Sigmoid colon (tissue), 7 donors: ENCODE results near the gene NACC1. TPM values are rescaled to one million over a fixed set of nuclear protein-coding genes. Genes with fewer than 3 reads are reported as not detected.
A peak's percentile ranks its signal among the peaks of the same experiment; 100 is the strongest.

Source experiments
- DNase-seq: peaks from one replicate; pipeline ENCODE4 v3.0.0-alpha.2; 2019
- H3K27ac ChIP-seq, 4 donors: fragments of 200-600 bp; sonication (generic); one replicate each; pipeline ENCODE4 v1.5.1; 2016 to 2019; ENCODE audit warnings: mild to moderate bottlenecking in 1 of 4
- H3K27me3 ChIP-seq, 3 donors: fragments of 200-600 bp; sonication (generic); one replicate each; pipeline ENCODE4 v1.5.1; 2019; ENCODE audit warnings: mild to moderate bottlenecking in 1 of 3
- H3K36me3 ChIP-seq, 4 donors: fragments of 200-600 bp; sonication (generic); one replicate each; pipeline ENCODE4 v1.5.1; 2016 to 2019
- H3K4me1 ChIP-seq, 4 donors: fragments of 200-600 bp; sonication (generic); one replicate each; pipeline ENCODE4 v1.5.1; 2017 to 2019
- H3K4me3 ChIP-seq, 4 donors: fragments of 200-600 bp; sonication (generic); one replicate each; pipeline ENCODE4 v1.5.1; 2017 to 2019; ENCODE audit warnings: mild to moderate bottlenecking in 2 of 4, moderate library complexity in 1 of 4
- H3K9me3 ChIP-seq, 4 donors: fragments of 200-600 bp in 3 of 4; sonication (generic) in 3 of 4; one replicate each; pipeline versions ENCODE4 v1.5.1 to v1.6.1; 2013 to 2019
- CTCF ChIP-seq, 4 experiments: fragments of 450-650 bp in 3 of 4; fragments of 200-600 bp in 1 of 4; IDR thresholded peaks; one replicate each; pipeline ENCODE4 v1.5.1; 2016 to 2019; ENCODE audit warnings: antibody characterized with exemption in 4 of 4, mild to moderate bottlenecking in 3 of 4, moderate library complexity in 2 of 4
- EP300 ChIP-seq, 4 donors: sonication (generic); formaldehyde crosslinking; IDR thresholded peaks; one replicate each; pipeline ENCODE4 v1.6.1; 2017; ENCODE audit warnings: antibody characterized with exemption in 4 of 4
- POLR2A ChIP-seq, 2 donors: fragments of 450-650 bp; IDR thresholded peaks; one replicate each; pipeline ENCODE4 v1.6.1; 2016; ENCODE audit warnings: antibody characterized with exemption in 2 of 2, mild to moderate bottlenecking in 2 of 2, moderate library complexity in 2 of 2
- POLR2AphosphoS5 ChIP-seq, 4 donors: sonication (generic); formaldehyde crosslinking; IDR thresholded peaks; one replicate each; pipeline ENCODE4 v1.6.1; 2017; ENCODE audit warnings: antibody characterized with exemption in 4 of 4
- WGBS, 2 donors: extraction: QIAGEN DNeasy Blood & Tissue Kit; methylation state at CpG; one replicate each; pipeline ENCODE4 v1.1.7; 2013; 5-methylcytosine and 5-hydroxymethylcytosine counted together
- intact Hi-C: fragments of 100-400 bp; cut with DNase I; formaldehyde crosslinking; loops from one replicate; pipeline ENCODE4 v1.15.1; 2023
- polyA plus RNA-seq, 3 donors: library from polyadenylated mRNA; stranded (reverse); fragments of 200-250 nt; gene quantifications; one replicate each; pipeline ENCODE4 v1.2.3, GENCODE V29; 2013
- total RNA-seq, 4 donors: library from RNA; depleted of rRNA; stranded (reverse); fragments of >200 nt; gene quantifications; one replicate each; pipeline ENCODE4 v1.1.0, GENCODE V29; 2016
- donor health status: healthy with polysubstance abuse.
- donor health status: Bipolar disorder and iron deficiency.
- donor health status: healthy.

Gene NACC1
- total and polyA plus RNA-seq, 7 donors, result 8.1 to 67.2 (median 18.8) TPM

- 88 to 91% methylated on average over 5 of the region's 5 CpGs for WGBS, 2 donors
- Histone ChIP-seq H3K36me3 (peaks cover 0 to 31% (median 8%) of the 10 kb centered on the region in 4 donors), H3K4me1 (peaks cover 0 to 79% (median 63%) of the 10 kb centered on the region in 4 donors), H3K4me3 (no peak overlapping the region), H3K27ac (peak overlapping the region; percentile 81 to 95 (median 86)), H3K27me3 (no peaks in the 10 kb centered on the region), H3K9me3 (no peaks in the 10 kb centered on the region)
- no peak for TF ChIP-seq CTCF (IDR thresholded peaks at IDR 0.05)
- no peak for TF ChIP-seq EP300 (IDR thresholded peaks at IDR 0.05)
- no peak for TF ChIP-seq POLR2A (IDR thresholded peaks at IDR 0.05)
- TF ChIP-seq POLR2AphosphoS5 (IDR thresholded peaks at IDR 0.05), result no peak
- intact Hi-C loops, result no loop called here
- DNase-seq, result no peak
These were observed 28.8 kb upstream of the NACC1 start for GRCh38 chr19:13089139-13089856.

GRCh38 chr19:13089857-13090507 lies 28.1 kb upstream of the NACC1 start:
- no peak overlapping the region for H3K4me3 ChIP-seq
- no peaks in the 10 kb centered on the region for H3K27me3 ChIP-seq
- WGBS, 2 donors, result 89 to 91% methylated on average over 12 of the region's 12 CpGs
- intact Hi-C loops, result no loop called here
- H3K4me1 ChIP-seq, result peaks cover 0 to 85% (median 69%) of the 10 kb centered on the region in 4 donors
- H3K36me3 ChIP-seq, result peaks cover 0 to 32% (median 10%) of the 10 kb centered on the region in 4 donors
- TF ChIP-seq EP300 (IDR thresholded peaks at IDR 0.05) (no peak), POLR2A (IDR thresholded peaks at IDR 0.05) (no peak), POLR2AphosphoS5 (IDR thresholded peaks at IDR 0.05) (no peak), CTCF (IDR thresholded peaks at IDR 0.05) (no peak)
- DNase-seq, result no peak
- no peaks in the 10 kb centered on the region for H3K9me3 ChIP-seq
- H3K27ac ChIP-seq, result peak overlapping the region; percentile 81 to 95 (median 86)

DNA sequence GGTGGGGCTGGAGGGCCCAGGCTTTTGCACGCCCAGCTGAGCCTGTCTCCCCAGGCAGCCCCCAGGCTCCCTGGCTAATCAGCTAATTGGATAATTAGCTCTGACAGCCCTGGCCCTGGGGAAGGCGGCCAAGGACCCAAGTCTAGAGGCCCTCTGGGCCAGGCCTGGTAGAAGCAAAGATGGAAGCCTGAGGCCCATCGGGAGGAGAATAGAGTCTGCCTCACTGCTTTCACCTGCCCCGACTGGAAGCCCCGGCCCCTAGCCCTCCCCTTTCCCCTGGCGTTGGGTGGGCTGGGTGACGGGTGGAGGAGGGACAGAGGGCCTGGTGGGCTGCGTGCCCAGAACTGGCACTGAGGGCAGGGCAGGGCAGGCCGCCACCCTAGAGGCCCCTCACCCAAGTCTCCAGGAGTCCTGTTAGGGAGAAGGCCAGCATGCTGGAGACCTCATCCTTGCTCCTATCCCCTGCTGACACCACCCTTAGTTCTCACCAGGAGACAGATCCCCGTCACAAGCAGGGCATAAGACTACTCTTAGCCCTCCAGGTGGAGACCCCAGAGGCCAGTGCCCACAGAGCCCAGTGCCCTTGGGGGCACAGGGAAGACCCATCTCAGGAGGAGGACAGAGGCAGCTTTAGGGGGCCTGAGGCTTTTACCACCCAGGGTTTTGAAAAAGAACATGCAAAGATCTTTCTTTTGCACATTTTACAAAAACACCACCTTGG lies 27.4 kb upstream of the NACC1 start:
- peaks cover 0 to 39% (median 13%) of the 10 kb centered on the region in 4 donors for H3K36me3 ChIP-seq
- H3K9me3 ChIP-seq, result no peaks in the 10 kb centered on the region
- intact Hi-C loops, result no loop called here
- peaks cover 0 to 85% (median 69%) of the 10 kb centered on the region in 4 donors for H3K4me1 ChIP-seq
- peak overlapping the region; percentile 81 to 95 (median 86) for H3K27ac ChIP-seq
- 87 to 90% methylated on average over 10 of the region's 10 CpGs for WGBS, 2 donors
- no peak for DNase-seq
- no peaks in the 10 kb centered on the region for H3K27me3 ChIP-seq
- TF ChIP-seq CTCF (IDR thresholded peaks at IDR 0.05) (no peak), EP300 (IDR thresholded peaks at IDR 0.05) (no peak), POLR2AphosphoS5 (IDR thresholded peaks at IDR 0.05) (no peak)
- no peak overlapping the region for H3K4me3 ChIP-seq

- TF ChIP-seq POLR2AphosphoS5 (IDR thresholded peaks at IDR 0.05) (peak in 1 of 4 donors; percentile 26), POLR2A (IDR thresholded peaks at IDR 0.05) (no peak), EP300 (IDR thresholded peaks at IDR 0.05) (no peak), CTCF (IDR thresholded peaks at IDR 0.05) (no peak)
- no peak overlapping the region for H3K4me3 ChIP-seq
These were observed 26.5 kb upstream of the NACC1 start for GRCh38 chr19:13091400-13092157.

More at GRCh38 chr19:13091400-13092157, 26.5 kb upstream of the NACC1 start:
- peaks cover 0 to 42% (median 13%) of the 10 kb centered on the region in 4 donors for H3K36me3 ChIP-seq
- H3K4me1 ChIP-seq, result peaks cover 0 to 87% (median 71%) of the 10 kb centered on the region in 4 donors
- no peaks in the 10 kb centered on the region for H3K9me3 ChIP-seq
- peak overlapping the region; percentile 81 to 95 (median 86) for H3K27ac ChIP-seq
- intact Hi-C loops, result loop anchor here (2.0 kb wide), 2 partner anchors 57 to 109 kb away; no protein-coding TSS in a partner anchor
- H3K27me3 ChIP-seq, result no peaks in the 10 kb centered on the region
- peak; percentile 91 for DNase-seq
- 67 to 81% methylated on average over 25 of the region's 25 CpGs for WGBS, 2 donors
